ENCODE measurements around the gene PEX5L. TPM values are rescaled to one million over a fixed set of nuclear protein-coding genes. Genes with fewer than 3 reads are reported as not detected.
"Not testable (repeated sequence)": the region's sequence is repeated elsewhere in the genome, so short reads cannot be mapped to it uniquely, and the experiment has no call there.

The PEX5L gene
- total RNA-seq, 4 donors from 2014 or later: 1.2 TPM; not detected in 3

DNA sequence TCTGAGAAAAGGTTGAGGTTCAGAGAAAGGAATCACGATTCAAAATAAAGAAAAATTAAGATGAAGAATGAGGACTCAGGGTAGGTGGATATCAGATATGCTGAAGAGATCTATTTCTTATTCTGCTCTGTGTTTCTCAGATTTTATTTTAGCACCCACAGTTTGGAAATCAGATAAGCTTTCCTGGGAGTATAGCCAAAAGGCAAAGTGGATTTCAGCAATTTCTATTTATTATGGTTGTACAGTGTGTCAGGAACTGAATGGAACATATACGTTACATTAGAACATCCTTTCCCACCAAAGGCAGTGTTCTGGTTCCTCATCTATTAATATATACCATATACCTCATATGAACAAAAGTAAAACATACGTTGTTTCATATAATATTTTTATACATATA is 18.9 kb downstream of the PEX5L start:
- WGBS, 2 donors (ENCODE audit: low coverage in 1 of 2): 62 to 66% methylated on average over 3 of the region's 3 CpGs
- in situ Hi-C loops (cut with MboI; ENCODE audit: low pct_ligation_motif_present in 1 of 4, low pct_unique_long_range_greater_than_20kb in 1 of 4, low sequenced_read_pairs in 3 of 4): no loop called here
- no peak for DNase-seq
- H3K4me3 ChIP-seq: no peak overlapping the region
- TF ChIP-seq POLR2A (IDR thresholded peaks at IDR 0.05) (no peak), POLR2AphosphoS5 (IDR thresholded peaks at IDR 0.05) (no peak), EP300 (IDR thresholded peaks at IDR 0.05; ENCODE audit: low read depth) (no peak)
- TF ChIP-seq, protein P1, sequence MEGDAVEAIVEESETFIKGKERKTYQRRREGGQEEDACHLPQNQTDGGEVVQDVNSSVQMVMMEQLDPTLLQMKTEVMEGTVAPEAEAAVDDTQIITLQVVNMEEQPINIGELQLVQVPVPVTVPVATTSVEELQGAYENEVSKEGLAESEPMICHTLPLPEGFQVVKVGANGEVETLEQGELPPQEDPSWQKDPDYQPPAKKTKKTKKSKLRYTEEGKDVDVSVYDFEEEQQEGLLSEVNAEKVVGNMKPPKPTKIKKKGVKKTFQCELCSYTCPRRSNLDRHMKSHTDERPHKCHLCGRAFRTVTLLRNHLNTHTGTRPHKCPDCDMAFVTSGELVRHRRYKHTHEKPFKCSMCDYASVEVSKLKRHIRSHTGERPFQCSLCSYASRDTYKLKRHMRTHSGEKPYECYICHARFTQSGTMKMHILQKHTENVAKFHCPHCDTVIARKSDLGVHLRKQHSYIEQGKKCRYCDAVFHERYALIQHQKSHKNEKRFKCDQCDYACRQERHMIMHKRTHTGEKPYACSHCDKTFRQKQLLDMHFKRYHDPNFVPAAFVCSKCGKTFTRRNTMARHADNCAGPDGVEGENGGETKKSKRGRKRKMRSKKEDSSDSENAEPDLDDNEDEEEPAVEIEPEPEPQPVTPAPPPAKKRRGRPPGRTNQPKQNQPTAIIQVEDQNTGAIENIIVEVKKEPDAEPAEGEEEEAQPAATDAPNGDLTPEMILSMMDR (IDR thresholded peaks at IDR 0.05): no peak
- no peaks in the 10 kb centered on the region for H3K4me1 ChIP-seq
- intact Hi-C loops (cut with DNase I; ENCODE audit: low total_unique reads): no loop called here
- no peak overlapping the region for H3K27ac ChIP-seq
- no peaks in the 10 kb centered on the region for H3K9me3 ChIP-seq
- H3K27me3 ChIP-seq: no peaks in the 10 kb centered on the region
- H3K36me3 ChIP-seq: no peaks in the 10 kb centered on the region

DNA sequence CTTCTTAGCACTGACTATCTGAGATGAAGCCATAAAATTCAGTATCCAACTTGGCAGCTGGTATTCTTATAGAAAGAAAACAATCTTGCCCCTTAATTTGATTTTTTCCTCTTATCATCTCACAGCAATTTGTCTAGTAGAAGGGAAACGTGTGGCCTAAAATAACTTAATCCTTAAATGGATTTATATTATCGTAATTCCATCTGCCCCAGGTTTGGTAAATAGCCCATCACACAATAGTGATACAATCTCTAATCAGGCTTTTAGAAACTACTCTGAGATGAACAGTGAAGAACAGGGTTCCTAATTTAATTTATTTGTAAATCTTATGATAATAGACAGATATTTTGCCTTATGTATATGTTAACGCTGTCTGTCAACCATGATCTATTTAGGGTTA is 24.8 kb downstream of the PEX5L start:
- H3K9me3 ChIP-seq: peaks cover 14% of the 10 kb centered on the region in 2 donors
- intact Hi-C loops (cut with DNase I; ENCODE audit: low total_unique reads): no loop called here
- H3K36me3 ChIP-seq: no peaks in the 10 kb centered on the region
- TF ChIP-seq EP300 (IDR thresholded peaks at IDR 0.05; ENCODE audit: low read depth) (no peak), POLR2A (IDR thresholded peaks at IDR 0.05) (no peak)
- TF ChIP-seq, protein P1 (IDR thresholded peaks at IDR 0.05): no peak
- H3K27me3 ChIP-seq: no peaks in the 10 kb centered on the region
- no peak overlapping the region for H3K4me3 ChIP-seq
- 58 to 64% methylated on average over 3 of the region's 3 CpGs for WGBS, 2 donors (ENCODE audit: low coverage in 1 of 2)
- no peaks in the 10 kb centered on the region for H3K4me1 ChIP-seq
- in situ Hi-C loops (cut with MboI; ENCODE audit: low pct_ligation_motif_present in 1 of 4, low pct_unique_long_range_greater_than_20kb in 1 of 4, low sequenced_read_pairs in 3 of 4): no loop called here
- DNase-seq: no peak
- no peak overlapping the region for H3K27ac ChIP-seq

- intact Hi-C loops (cut with DNase I; ENCODE audit: low total_unique reads); in situ Hi-C loops (cut with MboI; ENCODE audit: low pct_ligation_motif_present in 1 of 4, low pct_unique_long_range_greater_than_20kb in 1 of 4, low sequenced_read_pairs in 3 of 4); H3K36me3 ChIP-seq; H3K4me3 ChIP-seq; H3K27ac ChIP-seq; H3K27me3 ChIP-seq; H3K4me1 ChIP-seq; DNase-seq: not testable (repeated sequence)
- WGBS, 2 donors (ENCODE audit: low coverage in 1 of 2): 83 to 89% methylated on average over 3 of the region's 3 CpGs
- peaks cover 14% of the 10 kb centered on the region in 2 donors for H3K9me3 ChIP-seq
Observed at GRCh38 chr3:180008318-180008717, 28.4 kb downstream of the PEX5L start.

DNA sequence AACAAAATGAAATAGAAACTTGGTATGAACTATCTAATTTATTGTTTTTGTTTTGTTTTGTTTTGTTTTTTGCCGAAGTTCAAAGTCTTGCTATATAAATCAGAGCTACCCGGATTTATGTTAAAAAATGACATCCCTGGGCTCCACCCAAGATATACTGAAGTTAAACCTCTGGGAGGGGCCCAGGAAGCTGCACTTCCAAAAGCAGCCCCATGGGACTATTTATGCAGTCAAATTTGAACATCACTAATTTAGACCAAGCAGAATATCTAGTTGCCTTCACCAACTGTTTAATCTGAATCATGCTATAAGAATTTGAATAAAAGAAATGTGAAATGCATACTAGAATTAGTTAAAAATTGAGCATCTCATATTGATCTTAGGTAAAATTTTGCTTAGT is 32.2 kb downstream of the PEX5L start:
- Histone ChIP-seq H3K4me3 (no peak overlapping the region), H3K27ac (no peak overlapping the region), H3K4me1 (no peaks in the 10 kb centered on the region), H3K9me3 (peaks cover 14% of the 10 kb centered on the region in 2 donors), H3K36me3 (no peaks in the 10 kb centered on the region), H3K27me3 (no peaks in the 10 kb centered on the region)
- in situ Hi-C loops (cut with MboI; ENCODE audit: low pct_ligation_motif_present in 1 of 4, low pct_unique_long_range_greater_than_20kb in 1 of 4, low sequenced_read_pairs in 3 of 4) (no loop called here), intact Hi-C loops (cut with DNase I; ENCODE audit: low total_unique reads) (no loop called here)
- no peak for DNase-seq
- TF ChIP-seq POLR2A (IDR thresholded peaks at IDR 0.05) (no peak), POLR2AphosphoS5 (IDR thresholded peaks at IDR 0.05) (no peak), EP300 (IDR thresholded peaks at IDR 0.05; ENCODE audit: low read depth) (no peak)
- TF ChIP-seq, protein P1 (IDR thresholded peaks at IDR 0.05): no peak
- WGBS, 2 donors (ENCODE audit: low coverage in 1 of 2): 74 to 83% methylated on average over 2 of the region's 2 CpGs

GRCh38 chr3:180002006-180002405 is 34.7 kb downstream of the PEX5L start:
- Histone ChIP-seq H3K36me3 (no peaks in the 10 kb centered on the region), H3K4me1 (no peaks in the 10 kb centered on the region), H3K9me3 (no peaks in the 10 kb centered on the region), H3K4me3 (no peak overlapping the region), H3K27ac (no peak overlapping the region), H3K27me3 (no peaks in the 10 kb centered on the region)
- TF ChIP-seq POLR2A (IDR thresholded peaks at IDR 0.05): no peak
- TF ChIP-seq, protein P1 (IDR thresholded peaks at IDR 0.05): no peak
- no peak for TF ChIP-seq EP300 (IDR thresholded peaks at IDR 0.05; ENCODE audit: low read depth)
- TF ChIP-seq POLR2AphosphoS5 (IDR thresholded peaks at IDR 0.05): no peak
- intact Hi-C loops (cut with DNase I; ENCODE audit: low total_unique reads) (no loop called here), in situ Hi-C loops (cut with MboI; ENCODE audit: low pct_ligation_motif_present in 1 of 4, low pct_unique_long_range_greater_than_20kb in 1 of 4, low sequenced_read_pairs in 3 of 4) (no loop called here)
- WGBS, 2 donors (ENCODE audit: low coverage in 1 of 2): 71 to 79% methylated on average over 2 of the region's 2 CpGs
- no peak for DNase-seq
